Calu3 (cell line): ENCODE data around the gene SORT1. TPM values are rescaled to one million over a fixed set of nuclear protein-coding genes. Genes with fewer than 3 reads are reported as not detected.

Source experiments
- BruUV-seq: library from RNA; stranded (reverse); fragments of 400-500 nt; replicated peaks from 2 replicates; lab custom pipeline; 2021; lab: Mats Ljungman, UMichigan
- CTCF ChIA-PET: fragments of 300-600 bp; sonication (Branson Sonifier 250); formaldehyde crosslinking; loops from one replicate; lab custom pipeline; 2022; ENCODE audit warnings: antibody characterized with exemption; lab: Charles Lee
- DNase-seq: peaks from one replicate; pipeline ENCODE4 v3.0.0; 2022
- H3K27ac Mint-ChIP-seq: one replicate; pipeline ENCODE4 v1.8.0; 2022; ENCODE audit warnings: mixed read lengths; ENCODE audit not compliant: unreplicated experiment
- H3K27me3 Mint-ChIP-seq: one replicate; pipeline ENCODE4 v1.8.0; 2022; ENCODE audit warnings: mixed read lengths; ENCODE audit not compliant: unreplicated experiment
- H3K36me3 Mint-ChIP-seq: one replicate; pipeline ENCODE4 v1.8.0; 2022; ENCODE audit warnings: mild to moderate bottlenecking, moderate library complexity, mixed read lengths; ENCODE audit not compliant: insufficient read depth, unreplicated experiment
- H3K4me1 Mint-ChIP-seq: one replicate; pipeline ENCODE4 v1.8.0; 2022; ENCODE audit warnings: mild to moderate bottlenecking, low read depth, mixed read lengths; ENCODE audit not compliant: unreplicated experiment
- H3K4me3 Mint-ChIP-seq: one replicate; pipeline ENCODE4 v1.8.0; 2022; ENCODE audit warnings: mild to moderate bottlenecking, low read depth, moderate library complexity, mixed read lengths; ENCODE audit not compliant: unreplicated experiment
- H3K9me3 Mint-ChIP-seq: one replicate; pipeline ENCODE4 v1.8.0; 2022; ENCODE audit warnings: low read depth, mixed read lengths; ENCODE audit not compliant: unreplicated experiment
- intact Hi-C: fragments of 100-400 bp; cut with micrococcal nuclease; formaldehyde crosslinking; loops from one replicate; pipeline ENCODE4 v1.10.0; 2022; ENCODE audit not compliant: unreplicated experiment
- total RNA-seq: library from RNA; stranded (reverse); gene quantifications from 2 replicates; pipeline ENCODE4 v1.2.3, GENCODE V29; 2022
- TF ChIP-seq, protein P1 (sequence below): fragments of 200-600 bp; IDR thresholded peaks from one replicate; pipeline ENCODE4 v1.8.0; 2022; ENCODE audit warnings: antibody characterized with exemption; ENCODE audit not compliant: unreplicated experiment

The SORT1 gene
- total RNA-seq, 1 experiment from 2014 or later, result 68.2 TPM

DNA sequence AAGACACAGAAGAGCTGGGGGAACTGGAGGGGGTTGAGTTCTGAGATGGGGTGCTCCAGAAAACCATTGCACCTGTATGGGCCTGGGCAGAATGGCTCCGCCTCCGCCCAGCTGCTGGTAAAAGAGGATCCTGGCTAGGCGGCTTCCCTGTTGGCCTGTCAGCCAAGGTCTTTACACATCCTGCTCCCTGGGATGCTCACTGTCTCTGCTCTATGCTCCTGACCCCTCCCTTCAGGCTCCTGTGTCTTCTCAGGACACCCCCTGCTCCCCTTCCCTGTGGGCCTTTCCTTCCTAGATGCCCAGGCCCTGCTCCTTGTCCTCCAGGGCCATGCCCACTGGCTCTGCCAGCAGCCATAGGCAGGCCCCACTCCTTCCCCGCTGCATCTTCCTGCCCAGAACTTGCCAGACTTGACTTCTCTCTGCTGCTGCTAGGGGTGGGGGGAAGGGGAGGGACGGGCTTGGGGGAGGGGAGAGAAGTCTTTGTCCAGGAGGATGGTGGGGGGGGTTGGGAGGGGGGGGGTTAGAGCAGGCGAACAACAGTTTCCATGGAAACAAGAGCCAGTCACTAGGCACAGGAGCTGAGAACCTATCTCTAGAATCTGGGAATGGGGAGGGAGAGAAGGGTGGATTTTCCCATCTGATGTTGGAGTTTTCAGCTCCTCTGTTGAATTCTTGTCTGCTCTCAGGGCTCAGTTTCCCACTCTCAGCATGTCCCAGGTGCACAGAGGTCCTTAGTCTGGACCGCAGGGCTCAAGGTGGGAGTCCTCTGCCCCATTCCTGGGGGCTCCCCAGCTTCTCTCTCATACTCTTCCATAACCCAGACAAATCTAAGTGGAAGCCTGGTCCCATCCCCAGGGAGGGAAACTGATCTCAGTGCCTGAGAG lies 137.8 kb downstream of the SORT1 start:
- Mint-ChIP-seq H3K9me3 (no peaks in the 10 kb centered on the region), H3K4me1 (peaks cover 19% of the 10 kb centered on the region), H3K27ac (no peak overlapping the region), H3K27me3 (no peaks in the 10 kb centered on the region), H3K4me3 (no peak overlapping the region), H3K36me3 (peaks cover 5% of the 10 kb centered on the region)
- TF ChIP-seq, protein P1, sequence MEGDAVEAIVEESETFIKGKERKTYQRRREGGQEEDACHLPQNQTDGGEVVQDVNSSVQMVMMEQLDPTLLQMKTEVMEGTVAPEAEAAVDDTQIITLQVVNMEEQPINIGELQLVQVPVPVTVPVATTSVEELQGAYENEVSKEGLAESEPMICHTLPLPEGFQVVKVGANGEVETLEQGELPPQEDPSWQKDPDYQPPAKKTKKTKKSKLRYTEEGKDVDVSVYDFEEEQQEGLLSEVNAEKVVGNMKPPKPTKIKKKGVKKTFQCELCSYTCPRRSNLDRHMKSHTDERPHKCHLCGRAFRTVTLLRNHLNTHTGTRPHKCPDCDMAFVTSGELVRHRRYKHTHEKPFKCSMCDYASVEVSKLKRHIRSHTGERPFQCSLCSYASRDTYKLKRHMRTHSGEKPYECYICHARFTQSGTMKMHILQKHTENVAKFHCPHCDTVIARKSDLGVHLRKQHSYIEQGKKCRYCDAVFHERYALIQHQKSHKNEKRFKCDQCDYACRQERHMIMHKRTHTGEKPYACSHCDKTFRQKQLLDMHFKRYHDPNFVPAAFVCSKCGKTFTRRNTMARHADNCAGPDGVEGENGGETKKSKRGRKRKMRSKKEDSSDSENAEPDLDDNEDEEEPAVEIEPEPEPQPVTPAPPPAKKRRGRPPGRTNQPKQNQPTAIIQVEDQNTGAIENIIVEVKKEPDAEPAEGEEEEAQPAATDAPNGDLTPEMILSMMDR, result no peak
- DNase-seq, result no peak
- intact Hi-C loops, result no loop called here
- CTCF ChIA-PET, result no interaction called here
- BruUV-seq, result no TSS peak

Other genes starting within 250 kb of the SORT1 start
- 119 and 129 TPM in 2 replicates for gene SARS1, start 184.0 kb downstream of the SORT1 start, total RNA-seq
- gene CELSR2, start 148.4 kb downstream of the SORT1 start, total RNA-seq, result 5.1 and 5.3 TPM in 2 replicates
- 17.1 and 21.3 TPM in 2 replicates for gene PSRC1, start 114.8 kb downstream of the SORT1 start, total RNA-seq
- not detected in 2 replicates for gene MYBPHL, start 90.9 kb downstream of the SORT1 start, total RNA-seq
- gene PSMA5, start 28.5 kb upstream of the SORT1 start, total RNA-seq, result 108 and 121 TPM in 2 replicates
- gene SYPL2, start 68.6 kb upstream of the SORT1 start, total RNA-seq, result 0.20 TPM in 1 of 2 replicates, not detected in the other
- gene ATXN7L2, start 86.0 kb upstream of the SORT1 start, total RNA-seq, result 4.3 and 4.5 TPM in 2 replicates
- gene CYB561D1, start 96.2 kb upstream of the SORT1 start, total RNA-seq, result 9.0 and 9.6 TPM in 2 replicates
- 1.3 and 1.5 TPM in 2 replicates for gene AMIGO1, start 111.8 kb upstream of the SORT1 start, total RNA-seq
- gene GPR61, start 142.0 kb upstream of the SORT1 start, total RNA-seq, result not detected in 2 replicates
- 6.3 and 6.5 TPM in 2 replicates for gene GNAI3, start 150.7 kb upstream of the SORT1 start, total RNA-seq
- gene GNAT2, start 221.7 kb upstream of the SORT1 start, total RNA-seq, result not detected in 2 replicates
- gene AMPD2, start 221.9 kb upstream of the SORT1 start, total RNA-seq, result 34.0 and 54.6 TPM in 2 replicates